A549 treated with AZD2906 at 1 μM for 4 hours (cell line): ENCODE results near the gene PDS5B. TPM values are rescaled to one million over a fixed set of nuclear protein-coding genes. Genes with fewer than 3 reads are reported as not detected.

Experiments used
- total RNA-seq: library from RNA; stranded (reverse); fragments of 200-300 nt; extraction: Qiagen RNA extraction; gene quantifications from 5 replicates; pipeline ENCODE4 v1.2.3, GENCODE V29; 2022

PDS5B gene, protein sequence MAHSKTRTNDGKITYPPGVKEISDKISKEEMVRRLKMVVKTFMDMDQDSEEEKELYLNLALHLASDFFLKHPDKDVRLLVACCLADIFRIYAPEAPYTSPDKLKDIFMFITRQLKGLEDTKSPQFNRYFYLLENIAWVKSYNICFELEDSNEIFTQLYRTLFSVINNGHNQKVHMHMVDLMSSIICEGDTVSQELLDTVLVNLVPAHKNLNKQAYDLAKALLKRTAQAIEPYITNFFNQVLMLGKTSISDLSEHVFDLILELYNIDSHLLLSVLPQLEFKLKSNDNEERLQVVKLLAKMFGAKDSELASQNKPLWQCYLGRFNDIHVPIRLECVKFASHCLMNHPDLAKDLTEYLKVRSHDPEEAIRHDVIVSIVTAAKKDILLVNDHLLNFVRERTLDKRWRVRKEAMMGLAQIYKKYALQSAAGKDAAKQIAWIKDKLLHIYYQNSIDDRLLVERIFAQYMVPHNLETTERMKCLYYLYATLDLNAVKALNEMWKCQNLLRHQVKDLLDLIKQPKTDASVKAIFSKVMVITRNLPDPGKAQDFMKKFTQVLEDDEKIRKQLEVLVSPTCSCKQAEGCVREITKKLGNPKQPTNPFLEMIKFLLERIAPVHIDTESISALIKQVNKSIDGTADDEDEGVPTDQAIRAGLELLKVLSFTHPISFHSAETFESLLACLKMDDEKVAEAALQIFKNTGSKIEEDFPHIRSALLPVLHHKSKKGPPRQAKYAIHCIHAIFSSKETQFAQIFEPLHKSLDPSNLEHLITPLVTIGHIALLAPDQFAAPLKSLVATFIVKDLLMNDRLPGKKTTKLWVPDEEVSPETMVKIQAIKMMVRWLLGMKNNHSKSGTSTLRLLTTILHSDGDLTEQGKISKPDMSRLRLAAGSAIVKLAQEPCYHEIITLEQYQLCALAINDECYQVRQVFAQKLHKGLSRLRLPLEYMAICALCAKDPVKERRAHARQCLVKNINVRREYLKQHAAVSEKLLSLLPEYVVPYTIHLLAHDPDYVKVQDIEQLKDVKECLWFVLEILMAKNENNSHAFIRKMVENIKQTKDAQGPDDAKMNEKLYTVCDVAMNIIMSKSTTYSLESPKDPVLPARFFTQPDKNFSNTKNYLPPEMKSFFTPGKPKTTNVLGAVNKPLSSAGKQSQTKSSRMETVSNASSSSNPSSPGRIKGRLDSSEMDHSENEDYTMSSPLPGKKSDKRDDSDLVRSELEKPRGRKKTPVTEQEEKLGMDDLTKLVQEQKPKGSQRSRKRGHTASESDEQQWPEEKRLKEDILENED (N-terminal part only)
- 7.0 to 12.8 TPM (median 8.4 TPM) in 5 replicates for total RNA-seq

DNA sequence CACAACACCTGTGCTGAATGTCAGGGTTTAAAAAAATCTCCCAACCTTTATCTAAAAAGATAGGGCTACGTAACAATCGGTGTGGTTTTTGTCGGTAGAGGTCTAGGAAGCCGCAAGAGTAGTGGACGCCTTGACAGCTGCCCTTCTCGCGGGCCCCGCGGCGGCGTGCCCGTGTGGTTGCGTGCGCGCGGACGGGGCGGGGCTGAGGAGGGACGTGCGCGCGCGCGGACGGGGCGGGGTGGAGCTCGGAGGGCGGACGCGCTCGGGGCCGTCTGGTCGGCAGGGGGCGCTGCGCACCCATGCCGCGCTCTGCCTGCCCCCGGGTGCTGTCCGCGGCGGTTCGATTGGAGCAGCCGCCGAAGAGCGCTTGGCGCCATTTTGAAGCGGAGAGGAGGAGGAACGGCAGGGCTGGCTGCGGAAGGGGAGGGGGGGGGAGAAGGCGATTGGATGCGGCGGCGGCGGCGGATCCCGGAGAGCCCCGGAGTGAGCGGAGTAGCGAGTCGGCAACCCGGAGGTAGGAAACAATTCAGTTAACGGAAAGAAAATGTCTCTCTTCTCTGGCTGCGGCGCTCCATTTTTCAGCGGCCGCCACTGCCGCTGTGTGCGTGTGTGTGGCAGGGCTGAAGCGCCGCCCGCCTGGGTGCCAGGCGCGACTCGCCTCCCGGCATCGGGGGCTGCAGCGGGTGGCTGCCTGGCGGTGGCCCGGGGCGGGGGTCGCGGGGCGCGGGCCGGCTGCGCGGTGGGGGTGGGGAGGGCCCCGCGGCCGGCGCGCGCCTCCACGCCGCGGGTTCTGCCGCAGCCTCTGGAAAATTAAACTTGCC is at the start of gene PDS5B:
Gene PDS5B, plus strand, starts transcription at position 373 of the 821 bp plus-strand sequence. CDS start 62,321 bp downstream, outside the sequence.

DNA sequence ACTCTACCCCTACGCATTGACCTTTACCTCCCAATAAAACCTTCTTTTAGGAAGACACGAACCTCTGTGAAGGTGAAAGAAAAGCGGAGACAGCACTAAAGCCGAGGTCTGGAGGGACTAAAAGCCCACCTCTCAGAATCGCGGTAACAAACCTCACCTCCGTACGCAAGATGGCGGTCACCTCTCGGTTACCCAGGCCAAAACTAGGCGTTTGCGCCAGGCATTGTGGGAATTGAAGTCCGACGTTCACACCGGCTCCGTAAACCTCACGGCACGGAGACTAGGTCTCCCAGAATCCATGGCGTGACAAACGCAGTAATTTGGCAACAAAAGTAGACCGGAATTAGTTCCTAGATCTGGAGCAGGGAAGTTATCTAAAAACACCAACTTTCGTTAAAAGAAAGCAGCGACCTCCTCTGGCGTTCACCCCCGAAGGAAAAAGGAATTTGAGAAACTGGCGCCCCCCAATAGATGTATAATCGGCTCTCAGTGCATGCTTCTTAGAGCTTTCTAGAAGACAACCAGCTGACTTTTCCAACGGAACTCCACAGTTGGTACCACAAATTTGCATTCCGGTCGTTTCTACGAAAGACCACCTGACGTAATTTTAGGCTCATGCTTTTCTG is 47.5 kb upstream of the PDS5B start, which contains the start of gene N4BP2L2:
Gene N4BP2L2, minus strand, starts transcription at position 175 of the 626 bp plus-strand sequence. CDS start 1,768 bp downstream, outside the sequence.

Other genes starting within 250 kb of the PDS5B start
- 0.48 to 0.61 TPM (median 0.57 TPM) in 5 replicates for gene N4BP2L1, start 158.3 kb upstream of the PDS5B start, total RNA-seq
- gene N4BP2L2, start 47.7 kb upstream of the PDS5B start, total RNA-seq, result 16.8 to 23.9 TPM (median 20.7 TPM) in 5 replicates